HG02870 (cell line): ENCODE measurements around the gene NFE2L3.
"Not testable (repeated sequence)": the region's sequence is repeated elsewhere in the genome, so short reads cannot be mapped to it uniquely, and the experiment has no call there.

Experiments used
- ATAC-seq: cut with Tn5 transposase; IDR thresholded peaks from one replicate; pipeline ENCODE4 v1.9.1; 2021; ENCODE audit warnings: mild to moderate bottlenecking, moderate library complexity; ENCODE audit not compliant: unreplicated experiment

The NFE2L3 gene

GRCh38 chr7:26145238-26145637, 6.8 kb upstream of the NFE2L3 start:
- ATAC-seq: no peak

DNA sequence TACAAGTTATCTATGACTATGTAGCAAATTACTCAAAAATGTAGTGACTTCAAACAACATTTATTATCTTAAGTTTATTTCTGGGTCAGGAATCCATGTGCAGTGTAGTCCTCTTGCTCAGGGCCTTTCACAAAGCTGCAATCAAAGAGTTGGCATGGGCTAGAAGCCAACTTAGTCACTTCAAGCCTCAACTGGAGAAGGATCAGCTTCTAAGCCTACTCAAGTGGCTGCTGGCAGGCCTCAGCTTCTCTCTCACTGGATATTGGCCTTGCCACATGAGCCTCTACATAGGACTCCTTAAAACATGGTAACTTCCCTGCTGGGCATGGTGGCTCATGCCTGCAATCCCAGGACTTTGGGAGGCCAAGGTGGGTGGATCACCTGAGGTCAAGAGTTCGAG, 5.0 kb upstream of the NFE2L3 start:
- ATAC-seq: no peak

GRCh38 chr7:26147646-26148306, 4.2 kb upstream of the NFE2L3 start:
- not testable (repeated sequence) for ATAC-seq

- not testable (repeated sequence) for ATAC-seq
These were observed 3.7 kb upstream of the NFE2L3 start for GRCh38 chr7:26148307-26148700.

GRCh38 chr7:26149391-26149977, 2.5 kb upstream of the NFE2L3 start:
- no peak for ATAC-seq

DNA sequence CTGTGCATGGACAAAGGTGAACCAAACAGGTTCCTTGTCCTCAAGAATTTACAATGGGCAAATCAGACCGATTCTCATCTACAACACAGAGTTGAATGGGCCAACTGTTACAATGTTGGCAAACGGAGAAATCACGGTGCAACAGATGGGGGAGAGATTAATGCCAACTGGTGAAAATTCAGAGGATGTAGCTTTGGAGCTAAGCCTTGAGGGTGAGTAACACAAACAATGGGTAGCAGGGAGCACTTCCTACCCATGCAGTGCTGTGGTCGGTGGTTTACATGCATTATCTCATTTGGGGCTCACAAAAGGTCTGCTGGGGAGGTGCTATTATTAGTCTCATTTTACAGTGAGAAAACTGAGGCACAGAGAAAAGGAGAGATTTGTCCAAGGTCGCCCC, 902 bp upstream of the NFE2L3 start:
- ATAC-seq: no peak

DNA sequence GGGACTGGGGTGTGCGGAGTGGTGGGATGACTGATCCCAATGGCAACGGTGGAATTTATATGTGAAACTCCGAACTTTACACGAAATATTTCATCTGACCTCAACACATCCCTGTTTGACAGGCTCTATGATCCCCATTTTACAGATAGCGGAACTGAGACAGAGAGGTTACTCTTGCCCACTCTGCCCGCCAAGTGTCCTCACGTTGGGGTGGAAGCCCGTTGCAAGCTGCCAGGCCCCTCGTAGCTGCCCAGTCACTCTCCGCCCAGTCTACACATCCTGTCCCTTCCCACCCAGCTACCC, 397 bp upstream of the NFE2L3 start:
- no peak for ATAC-seq

- ATAC-seq: not testable (repeated sequence)
These were observed 813 bp downstream of the NFE2L3 start for GRCh38 chr7:26152782-26153240.

- ATAC-seq: no peak
These were observed 1.3 kb downstream of the NFE2L3 start for GRCh38 chr7:26153241-26153822.

DNA sequence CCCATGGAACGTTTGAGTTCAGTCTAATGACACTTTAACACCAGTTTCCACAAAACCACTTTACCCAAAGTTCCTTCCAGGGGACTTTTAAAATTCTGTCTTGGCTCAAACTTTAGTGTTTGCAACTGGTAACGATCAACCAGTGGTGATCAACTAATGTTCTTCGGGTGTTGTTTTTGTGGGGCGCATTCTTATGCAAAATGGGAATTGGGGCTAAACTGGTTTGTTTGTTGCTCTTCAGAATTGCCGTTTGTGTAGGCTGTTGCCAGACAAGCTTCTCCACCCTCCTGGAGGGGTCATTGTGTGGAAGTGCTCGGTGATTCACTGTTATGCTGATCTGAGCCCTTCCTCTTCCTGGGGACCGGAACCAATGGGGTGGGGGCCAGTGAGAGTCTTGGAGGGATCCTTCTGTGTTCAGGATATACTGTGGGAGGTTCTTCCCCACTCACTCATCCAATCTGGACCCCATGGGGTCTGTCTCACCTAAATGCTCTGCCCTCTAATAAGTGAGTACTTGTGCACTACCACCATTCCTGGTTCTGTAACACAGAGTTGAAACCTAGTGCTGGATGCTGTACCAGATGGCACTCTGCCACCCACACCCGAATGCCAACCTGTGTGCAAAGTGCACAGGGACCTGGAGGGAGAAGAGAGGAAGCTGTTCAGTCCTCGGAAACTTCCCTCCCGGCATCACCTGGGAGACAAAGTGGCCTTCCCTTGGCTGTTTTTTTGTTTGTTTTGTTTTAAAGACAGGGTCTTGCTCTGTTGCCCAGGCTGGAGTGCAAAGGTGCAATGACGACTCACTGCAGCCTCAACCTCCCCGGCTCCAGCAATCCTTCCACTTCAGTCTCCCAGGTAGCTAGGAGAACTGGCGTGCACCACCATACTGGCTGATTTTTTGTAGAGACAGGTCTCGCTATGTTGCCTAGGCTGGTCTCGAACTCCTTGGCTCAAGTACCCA, 2.1 kb downstream of the NFE2L3 start:
- no peak for ATAC-seq

DNA sequence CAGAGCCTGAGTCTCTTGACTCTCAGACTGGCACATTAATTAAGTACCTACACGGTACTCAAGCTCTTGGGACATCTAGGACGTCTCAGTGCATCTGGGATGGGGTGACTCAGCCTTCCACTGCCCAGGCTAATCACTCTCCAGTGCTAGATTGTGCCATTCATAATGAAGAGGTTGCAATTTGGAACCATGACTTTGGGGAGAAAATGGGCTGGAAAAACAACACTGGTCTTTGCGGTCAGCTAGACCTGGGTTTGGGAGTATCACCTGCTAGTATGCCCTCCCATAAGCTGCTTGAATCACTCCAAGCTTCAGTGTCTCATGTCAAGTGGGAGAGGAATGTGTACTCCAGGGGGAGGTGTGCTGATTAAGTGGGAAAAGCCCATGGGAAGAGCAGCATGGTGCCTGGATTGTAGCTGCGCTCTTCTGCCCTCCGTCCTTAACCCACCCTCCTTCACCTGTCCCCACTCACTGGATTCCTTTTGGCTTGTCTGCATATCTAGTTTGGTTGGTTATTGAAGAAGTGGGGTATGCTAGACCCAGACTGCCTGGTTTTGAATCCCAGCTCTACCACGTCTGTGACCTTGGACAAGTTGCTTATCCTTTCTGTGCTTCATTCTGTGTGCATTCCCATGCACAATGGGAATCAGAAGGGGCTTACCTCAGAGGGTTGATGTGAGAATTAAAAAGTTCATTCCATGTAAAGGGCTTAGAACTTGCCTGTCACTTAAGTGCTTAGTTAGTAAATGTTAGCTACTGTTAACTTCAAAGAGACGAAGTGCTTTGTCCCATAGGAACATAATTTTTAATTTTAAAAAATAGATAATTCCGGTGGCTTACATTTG, 3.8 kb downstream of the NFE2L3 start:
- no peak for ATAC-seq

DNA sequence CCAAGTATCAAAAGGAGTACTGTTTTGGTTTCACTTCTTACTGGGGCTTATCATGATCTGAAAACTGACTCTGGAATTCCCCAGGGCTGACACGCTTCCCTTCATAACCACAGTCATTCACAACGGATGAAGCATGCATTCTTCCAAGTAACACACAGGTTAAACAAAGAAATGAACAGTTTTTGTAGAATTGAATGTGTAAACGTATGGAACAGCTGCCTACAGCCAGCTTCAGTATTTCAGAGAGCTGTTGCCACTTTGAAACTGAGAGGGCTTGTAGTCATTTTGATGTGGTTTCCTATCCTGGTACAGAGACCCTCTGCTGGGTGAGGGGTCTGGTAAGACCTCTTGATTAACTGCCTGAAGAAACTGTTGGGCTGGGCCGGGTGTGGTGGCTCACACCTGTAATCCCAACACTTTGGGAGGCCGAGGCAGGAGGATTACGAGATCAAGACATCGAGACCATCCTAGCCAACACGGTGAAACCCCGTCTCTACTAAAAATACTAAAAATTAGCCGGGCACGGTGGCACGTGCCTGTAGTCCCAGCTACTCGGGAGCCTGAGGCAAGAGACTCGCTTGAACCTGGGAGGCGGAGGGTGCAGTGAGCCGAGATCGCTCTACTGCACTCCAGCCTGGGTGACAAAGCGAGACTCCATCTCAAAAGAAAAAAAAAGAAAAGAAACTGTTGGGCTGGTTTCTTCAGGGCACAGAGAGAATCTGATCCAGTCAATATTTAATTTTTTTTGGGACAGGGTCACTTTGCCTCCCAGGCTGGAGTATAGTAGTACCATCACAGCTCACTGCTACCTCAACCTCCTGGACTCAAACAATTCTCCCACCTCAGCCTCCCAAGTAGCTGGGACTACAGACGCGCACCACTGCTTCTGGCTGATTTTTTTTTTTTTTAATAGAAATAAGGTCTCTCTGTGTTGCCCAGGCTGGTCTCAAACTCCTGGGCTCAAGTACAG, 4.7 kb downstream of the NFE2L3 start:
- ATAC-seq: peak; percentile 31

GRCh38 chr7:26157520-26158105, 5.6 kb downstream of the NFE2L3 start:
- no peak for ATAC-seq

GRCh38 chr7:26159243-26159642, 7.2 kb downstream of the NFE2L3 start:
- ATAC-seq: no peak

DNA sequence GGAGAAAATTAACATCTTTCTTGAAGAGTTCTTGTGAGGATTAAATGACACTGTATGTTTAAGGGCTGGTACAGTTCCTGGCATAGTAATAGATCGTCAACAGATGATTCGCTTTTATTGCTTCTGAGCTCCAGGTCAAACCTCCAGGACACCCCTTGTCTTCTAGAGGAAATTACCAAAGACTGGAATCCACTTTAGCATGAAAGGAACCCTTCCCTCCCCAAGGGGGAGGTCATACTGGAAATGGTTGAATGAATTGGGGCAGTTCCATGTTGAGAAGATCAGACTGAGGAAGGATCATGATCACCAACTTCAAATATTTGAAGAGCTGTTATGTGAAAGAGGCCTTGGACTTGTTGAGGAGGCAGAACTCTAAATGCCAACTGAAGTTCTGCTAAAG, 8.9 kb downstream of the NFE2L3 start:
- no peak for ATAC-seq

GRCh38 chr7:26162431-26162830, 10.4 kb downstream of the NFE2L3 start:
- no peak for ATAC-seq

GRCh38 chr7:26163804-26164203, 11.8 kb downstream of the NFE2L3 start:
- not testable (repeated sequence) for ATAC-seq

GRCh38 chr7:26165950-26166683, 14.1 kb downstream of the NFE2L3 start:
- no peak for ATAC-seq
